ENCODE measurements around the gene GLRA3.

DNA sequence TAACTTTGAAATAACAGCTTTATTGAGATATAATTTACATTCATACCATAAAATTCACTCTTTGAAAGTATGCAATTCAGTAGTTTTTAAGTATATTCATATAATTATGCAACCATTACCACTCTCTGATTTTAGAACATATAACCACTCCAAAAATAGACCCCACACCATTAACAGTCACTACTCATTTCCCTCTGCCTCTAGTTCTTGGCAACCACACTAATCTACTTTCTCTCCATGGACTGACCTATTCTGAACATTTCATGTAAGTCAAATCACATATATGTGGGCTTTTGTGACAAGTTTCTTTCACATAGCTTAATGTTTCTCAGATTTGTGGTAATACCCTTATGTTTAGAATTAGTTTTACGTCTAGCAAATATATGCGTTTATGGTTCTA lies 19.5 kb upstream of the GLRA3 start:
- TF ChIP-seq, protein P1, sequence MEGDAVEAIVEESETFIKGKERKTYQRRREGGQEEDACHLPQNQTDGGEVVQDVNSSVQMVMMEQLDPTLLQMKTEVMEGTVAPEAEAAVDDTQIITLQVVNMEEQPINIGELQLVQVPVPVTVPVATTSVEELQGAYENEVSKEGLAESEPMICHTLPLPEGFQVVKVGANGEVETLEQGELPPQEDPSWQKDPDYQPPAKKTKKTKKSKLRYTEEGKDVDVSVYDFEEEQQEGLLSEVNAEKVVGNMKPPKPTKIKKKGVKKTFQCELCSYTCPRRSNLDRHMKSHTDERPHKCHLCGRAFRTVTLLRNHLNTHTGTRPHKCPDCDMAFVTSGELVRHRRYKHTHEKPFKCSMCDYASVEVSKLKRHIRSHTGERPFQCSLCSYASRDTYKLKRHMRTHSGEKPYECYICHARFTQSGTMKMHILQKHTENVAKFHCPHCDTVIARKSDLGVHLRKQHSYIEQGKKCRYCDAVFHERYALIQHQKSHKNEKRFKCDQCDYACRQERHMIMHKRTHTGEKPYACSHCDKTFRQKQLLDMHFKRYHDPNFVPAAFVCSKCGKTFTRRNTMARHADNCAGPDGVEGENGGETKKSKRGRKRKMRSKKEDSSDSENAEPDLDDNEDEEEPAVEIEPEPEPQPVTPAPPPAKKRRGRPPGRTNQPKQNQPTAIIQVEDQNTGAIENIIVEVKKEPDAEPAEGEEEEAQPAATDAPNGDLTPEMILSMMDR (IDR thresholded peaks at IDR 0.05) = no peak
- TF ChIP-seq POLR2A (IDR thresholded peaks at IDR 0.05) (no peak), POLR2AphosphoS5 (IDR thresholded peaks at IDR 0.05) (no peak), EP300 (IDR thresholded peaks at IDR 0.05) (no peak)
